ENCODE measurements around the gene SMG7.

GRCh38 chr1:183470961-183471742 lies 1.1 kb upstream of the SMG7 start:
- TF ChIP-seq CTCF (conservative IDR thresholded peaks at IDR 0.05; ENCODE audit: low read length) (peak; percentile 53), EZH2phosphoT487 (IDR thresholded peaks at IDR 0.05; ENCODE audit: borderline replicate concordance, low read depth, low read length) (no peak)
